ENCODE data around the gene TMEM62. TPM values are rescaled to one million over a fixed set of nuclear protein-coding genes. Genes with fewer than 3 reads are reported as not detected.

Gene TMEM62
- total RNA-seq, 4 donors from 2014 or later: 15.8 to 49.2 (median 22.1) TPM

DNA sequence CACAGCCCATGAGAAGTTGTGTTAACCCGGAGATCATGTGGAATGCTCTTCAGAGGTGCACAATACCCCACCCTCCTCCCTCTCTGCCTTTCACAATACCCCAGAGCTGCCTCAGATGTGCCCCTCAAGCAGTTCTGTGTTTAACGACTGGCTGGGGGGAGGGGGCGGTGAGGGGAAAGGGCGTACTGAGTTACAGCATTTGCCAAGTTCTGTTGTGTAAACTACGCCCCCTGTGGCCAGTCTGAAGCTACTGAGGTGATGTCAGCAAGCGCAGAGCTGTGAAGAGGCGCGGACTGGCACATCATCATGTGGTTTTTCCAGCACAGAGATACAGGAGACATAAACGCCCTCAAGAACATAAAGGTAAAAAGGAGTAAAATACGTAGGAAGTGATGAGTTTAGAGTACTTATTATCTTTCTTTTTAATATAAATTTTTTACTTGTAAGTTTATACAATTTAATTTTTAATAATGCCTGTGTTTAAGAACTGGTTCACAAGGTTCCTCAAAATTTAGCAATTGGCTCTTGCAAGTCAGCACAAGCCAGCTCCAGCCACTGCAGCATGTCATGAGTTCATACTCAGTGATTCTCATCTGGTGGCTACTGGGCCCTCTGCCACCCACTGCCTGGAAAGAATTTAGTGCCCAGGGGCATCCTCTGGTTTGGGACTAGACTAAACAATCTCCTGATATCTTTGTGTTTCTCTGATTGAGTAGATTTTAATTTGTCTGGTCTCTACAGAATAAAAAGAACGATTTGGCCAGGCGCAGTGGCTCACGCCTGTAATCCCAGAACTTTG lies 85.7 kb downstream of the TMEM62 start:
- H3K4me1 ChIP-seq: peaks cover 0 to 14% (median 5%) of the 10 kb centered on the region in 3 donors
- TF ChIP-seq POLR2A (IDR thresholded peaks at IDR 0.05): no peak
- TF ChIP-seq, protein P1, sequence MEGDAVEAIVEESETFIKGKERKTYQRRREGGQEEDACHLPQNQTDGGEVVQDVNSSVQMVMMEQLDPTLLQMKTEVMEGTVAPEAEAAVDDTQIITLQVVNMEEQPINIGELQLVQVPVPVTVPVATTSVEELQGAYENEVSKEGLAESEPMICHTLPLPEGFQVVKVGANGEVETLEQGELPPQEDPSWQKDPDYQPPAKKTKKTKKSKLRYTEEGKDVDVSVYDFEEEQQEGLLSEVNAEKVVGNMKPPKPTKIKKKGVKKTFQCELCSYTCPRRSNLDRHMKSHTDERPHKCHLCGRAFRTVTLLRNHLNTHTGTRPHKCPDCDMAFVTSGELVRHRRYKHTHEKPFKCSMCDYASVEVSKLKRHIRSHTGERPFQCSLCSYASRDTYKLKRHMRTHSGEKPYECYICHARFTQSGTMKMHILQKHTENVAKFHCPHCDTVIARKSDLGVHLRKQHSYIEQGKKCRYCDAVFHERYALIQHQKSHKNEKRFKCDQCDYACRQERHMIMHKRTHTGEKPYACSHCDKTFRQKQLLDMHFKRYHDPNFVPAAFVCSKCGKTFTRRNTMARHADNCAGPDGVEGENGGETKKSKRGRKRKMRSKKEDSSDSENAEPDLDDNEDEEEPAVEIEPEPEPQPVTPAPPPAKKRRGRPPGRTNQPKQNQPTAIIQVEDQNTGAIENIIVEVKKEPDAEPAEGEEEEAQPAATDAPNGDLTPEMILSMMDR (IDR thresholded peaks at IDR 0.05): peak in 4 of 6 experiments; percentile 5 to 41 (median 18)
- peaks cover 0 to 15% (median 0%) of the 10 kb centered on the region in 4 donors for H3K27me3 ChIP-seq
- H3K27ac ChIP-seq: no peak overlapping the region
- intact Hi-C loops (cut with DNase I): no loop called here
- no peaks in the 10 kb centered on the region for H3K36me3 ChIP-seq
- no peak overlapping the region for H3K4me3 ChIP-seq
- WGBS, 2 donors: 26 to 28% methylated on average over 9 to 11 of the region's 13 CpGs
- no peaks in the 10 kb centered on the region for H3K9me3 ChIP-seq
- DNase-seq: no peak

GRCh38 chr15:43219929-43220928 lies 86.8 kb downstream of the TMEM62 start:
- 83% methylated on average over 11 to 14 of the region's 16 CpGs for WGBS, 2 donors
- peaks cover 0 to 15% (median 5%) of the 10 kb centered on the region in 3 donors for H3K4me1 ChIP-seq

DNA sequence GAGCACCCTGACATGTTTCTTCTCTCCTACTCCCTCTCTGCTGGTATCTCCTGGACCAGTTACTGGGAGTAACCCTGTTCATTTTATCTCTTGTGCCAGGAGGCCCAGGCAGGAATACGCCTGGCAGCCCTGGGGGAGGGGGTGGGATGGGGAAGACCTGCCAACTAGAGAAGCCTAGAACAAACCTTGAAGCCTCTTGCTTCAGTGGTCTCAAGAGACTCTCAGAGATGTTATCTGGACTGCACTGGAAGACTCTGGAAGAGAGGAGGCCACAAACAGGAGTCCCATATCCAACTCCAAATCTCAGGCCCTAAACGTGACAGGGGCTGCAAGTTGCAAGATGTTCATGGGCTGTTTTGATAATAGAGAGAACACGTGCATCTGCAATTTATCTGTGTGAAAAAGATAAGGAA lies 87.6 kb downstream of the TMEM62 start, which contains the start of gene EPB42:
TSS of gene EPB42 (minus strand) at position 28 of the 413 bp plus-strand sequence. CDS start 193 bp downstream, outside the sequence.
- intact Hi-C loops (cut with DNase I): no loop called here
- H3K27me3 ChIP-seq: peaks cover 0 to 18% (median 0%) of the 10 kb centered on the region in 4 donors
- H3K27ac ChIP-seq: no peak within 1 kb of the TSS
- TF ChIP-seq POLR2A (IDR thresholded peaks at IDR 0.05): no peak
- TF ChIP-seq, protein P1 (IDR thresholded peaks at IDR 0.05): no peak
- H3K4me3 ChIP-seq: no peak within 1 kb of the TSS
- H3K4me1 ChIP-seq: peaks cover 0 to 17% (median 5%) of the 10 kb centered on the region in 3 donors
- WGBS, 2 donors: 57 to 72% methylated on average over 2 to 3 of the region's 3 CpGs
- no peaks in the 10 kb centered on the region for H3K9me3 ChIP-seq
- H3K36me3 ChIP-seq: no peaks in the 10 kb centered on the region
- DNase-seq: no peak

More at GRCh38 chr15:43219929-43220928, 86.8 kb downstream of the TMEM62 start:
- H3K36me3 ChIP-seq: no peaks in the 10 kb centered on the region
- H3K9me3 ChIP-seq: no peaks in the 10 kb centered on the region
- H3K4me3 ChIP-seq: no peak overlapping the region
- peaks cover 0 to 17% (median 0%) of the 10 kb centered on the region in 4 donors for H3K27me3 ChIP-seq
- intact Hi-C loops (cut with DNase I): no loop called here
- H3K27ac ChIP-seq: no peak overlapping the region
- no peak for TF ChIP-seq POLR2A (IDR thresholded peaks at IDR 0.05)
- TF ChIP-seq, protein P1 (IDR thresholded peaks at IDR 0.05): no peak
- DNase-seq: no peak

DNA sequence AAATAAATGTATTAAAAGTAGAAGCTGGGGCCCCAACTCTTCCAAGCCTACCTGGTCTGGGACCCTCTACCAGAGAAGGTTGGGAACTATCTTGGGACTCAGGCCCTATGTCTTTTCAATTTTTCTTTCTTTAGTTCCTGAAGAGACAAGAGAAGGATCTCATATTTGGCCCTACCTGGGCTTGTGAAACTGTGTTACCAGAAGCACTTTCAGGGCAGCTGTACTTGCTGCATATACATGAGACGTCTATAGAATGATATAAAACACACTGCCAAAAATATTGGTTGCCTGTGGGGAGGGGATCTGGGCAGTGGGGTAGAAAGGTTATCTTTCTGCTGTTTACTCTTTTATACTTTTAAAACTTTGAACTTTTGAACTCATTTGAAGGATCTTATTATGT lies 88.0 kb downstream of the TMEM62 start:
- no peak overlapping the region for H3K4me3 ChIP-seq
- H3K36me3 ChIP-seq: no peaks in the 10 kb centered on the region
- WGBS, 2 donors: 71 to 82% methylated on average over 1 of the region's 1 CpG
- peaks cover 0 to 17% (median 5%) of the 10 kb centered on the region in 3 donors for H3K4me1 ChIP-seq
- no peak for TF ChIP-seq POLR2A (IDR thresholded peaks at IDR 0.05)
- TF ChIP-seq, protein P1 (IDR thresholded peaks at IDR 0.05): no peak
- no peak overlapping the region for H3K27ac ChIP-seq
- intact Hi-C loops (cut with DNase I): no loop called here
- peaks cover 0 to 18% (median 0%) of the 10 kb centered on the region in 4 donors for H3K27me3 ChIP-seq
- no peaks in the 10 kb centered on the region for H3K9me3 ChIP-seq
- DNase-seq: no peak
